Measurements from ENCODE around the gene BHLHE23.

Gene BHLHE23

DNA sequence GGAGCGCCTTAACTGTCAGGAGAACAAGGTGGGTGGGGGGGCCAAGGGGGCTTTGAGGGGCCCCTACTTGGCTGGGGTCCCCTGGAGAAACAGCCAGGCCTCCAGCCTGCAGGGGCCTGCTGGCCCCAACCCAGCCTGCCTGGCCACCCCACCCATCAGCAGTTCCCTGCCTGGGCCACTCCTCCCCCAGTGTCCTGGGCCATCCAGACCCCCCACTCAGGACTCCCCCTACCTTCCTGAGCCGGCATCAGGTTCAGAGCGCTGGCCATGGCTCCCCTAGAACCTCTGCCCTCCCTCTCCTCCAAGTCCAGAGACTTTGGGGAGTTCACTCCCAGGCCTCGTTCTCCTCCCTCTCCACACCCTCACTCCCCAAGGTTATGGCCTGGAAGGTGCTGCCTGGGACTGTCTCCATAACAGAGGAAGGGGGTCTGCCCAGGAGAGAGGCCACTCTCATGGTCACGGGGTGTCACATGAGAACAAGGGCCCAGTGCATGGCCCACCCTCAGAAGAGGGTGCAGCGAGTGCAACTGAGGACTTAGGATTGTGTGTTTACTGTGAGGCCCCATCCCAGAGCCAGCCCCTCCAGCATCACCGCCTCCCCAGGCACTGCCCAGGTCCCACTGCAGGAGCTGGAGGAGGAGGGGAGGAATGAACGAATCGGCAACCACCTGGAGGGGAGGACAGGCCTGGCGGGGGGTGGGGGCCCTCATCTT lies 48.2 kb downstream of the BHLHE23 start:
- no peak overlapping the region for H3K27ac ChIP-seq (ENCODE audit: low read length, poor library complexity, severe bottlenecking)
- peaks cover 0 to 8% of the 10 kb centered on the region in 2 experiments for H3K27me3 ChIP-seq (ENCODE audit: control insufficient read depth in 1 of 2, insufficient read depth in 1 of 2, low read length in 2 of 2)
- H2BK15ac ChIP-seq (ENCODE audit: low read depth, poor library complexity, severe bottlenecking), result no peak overlapping the region
- no peak overlapping the region for H4K8ac ChIP-seq (ENCODE audit: low read length)
- no peak overlapping the region for H3K9ac ChIP-seq (ENCODE audit: low read length)
- peaks cover 4 to 20% of the 10 kb centered on the region in 2 experiments for H3K36me3 ChIP-seq (ENCODE audit: control insufficient read depth in 1 of 2, insufficient read depth in 2 of 2, low read depth in 1 of 2, low read length in 2 of 2)
- H2AK5ac ChIP-seq (ENCODE audit: low read length, severe bottlenecking), result no peak overlapping the region
- 83% methylated on average over 8 of the region's 10 CpGs for WGBS
- H3K14ac ChIP-seq (ENCODE audit: low read length in 2 of 2), result no peak overlapping the region
- H2BK5ac ChIP-seq (ENCODE audit: low read depth, low read length, poor library complexity, severe bottlenecking), result no peak overlapping the region
- no peak overlapping the region for H2BK120ac ChIP-seq (ENCODE audit: low read depth, low read length)
- H2BK12ac ChIP-seq (ENCODE audit: low read length in 2 of 2), result no peak overlapping the region
- no peak overlapping the region for H3K23ac ChIP-seq (ENCODE audit: low read length in 2 of 2)
- no peak overlapping the region for H2AFZ ChIP-seq (ENCODE audit: low read depth, low read length)
- H3K9me3 ChIP-seq (ENCODE audit: control insufficient read depth, low read length), result no peaks in the 10 kb centered on the region
- H3K79me1 ChIP-seq (replicated peaks; ENCODE audit: low read length, poor library complexity, severe bottlenecking), result no peaks in the 10 kb centered on the region
- no peak overlapping the region for H3K4ac ChIP-seq (ENCODE audit: low read depth in 1 of 2, low read length in 2 of 2)
- no peak overlapping the region for H3K4me3 ChIP-seq (ENCODE audit: insufficient read depth in 1 of 2, low read depth in 1 of 2, low read length in 2 of 2)
- no peak overlapping the region for H3K4me2 ChIP-seq (ENCODE audit: low read length, poor library complexity, severe bottlenecking)
- DNase-seq, result no peak
- H3K4me1 ChIP-seq (ENCODE audit: control insufficient read depth, insufficient read depth, low read depth, low read length), result peaks cover 12% of the 10 kb centered on the region
- no peak overlapping the region for H4K91ac ChIP-seq (ENCODE audit: low read length)
- H3K18ac ChIP-seq (ENCODE audit: low read depth in 1 of 2, low read length in 2 of 2), result no peak overlapping the region

DNA sequence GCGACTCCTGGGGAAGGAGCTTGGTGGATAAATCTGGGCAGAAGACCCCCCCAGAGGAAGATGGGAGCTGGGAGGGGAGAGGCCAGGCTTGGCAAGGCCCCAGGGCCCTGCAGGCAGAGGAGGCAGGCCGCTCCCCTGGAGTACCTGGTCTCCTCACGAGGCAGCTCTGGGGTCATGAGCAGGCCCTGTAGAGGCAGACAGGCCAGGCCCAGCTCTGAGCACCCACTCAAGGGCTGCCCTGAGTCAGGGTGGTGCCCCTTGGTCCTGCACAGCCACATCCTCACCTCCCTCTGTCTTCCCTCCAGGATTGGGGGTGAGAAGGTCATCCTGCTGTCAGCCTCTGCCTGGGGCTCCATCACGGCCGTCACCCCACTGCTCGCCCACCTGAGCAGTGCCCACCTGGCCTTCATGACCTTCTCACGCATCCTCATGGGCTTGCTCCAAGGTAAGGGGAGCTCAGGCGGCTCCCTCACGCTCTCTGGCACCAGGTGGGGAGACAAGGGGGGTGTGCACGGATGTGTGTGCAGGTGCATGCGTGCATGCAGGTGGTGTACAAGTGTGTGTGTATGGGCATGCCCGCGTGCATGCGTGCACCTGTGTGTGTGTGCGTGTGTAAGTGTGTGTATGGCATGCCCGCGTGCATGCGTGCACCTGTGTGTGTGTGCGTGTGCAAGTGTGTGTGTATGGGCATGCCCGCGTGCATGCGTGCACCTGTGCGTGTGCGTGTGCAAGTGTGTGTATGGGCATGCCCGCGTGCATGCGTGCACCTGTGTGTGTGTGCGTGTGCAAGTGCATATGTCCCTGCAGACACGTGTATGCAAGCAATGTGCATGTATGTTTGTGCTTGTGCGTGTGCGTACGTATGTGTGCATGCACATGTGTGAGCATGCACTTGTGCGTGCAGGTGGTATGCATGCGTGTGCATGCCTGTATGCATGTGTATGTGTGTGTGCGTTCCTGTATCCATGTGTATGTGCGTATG lies 49.3 kb downstream of the BHLHE23 start:
- H3K4me3 ChIP-seq (ENCODE audit: insufficient read depth in 1 of 2, low read depth in 1 of 2, low read length in 2 of 2), result no peak overlapping the region
- peaks cover 2% of the 10 kb centered on the region for H3K79me1 ChIP-seq (replicated peaks; ENCODE audit: low read length, poor library complexity, severe bottlenecking)
- peak overlapping the region; percentile 40 for H4K91ac ChIP-seq (ENCODE audit: low read length)
- peaks cover 4 to 13% of the 10 kb centered on the region in 2 experiments for H3K36me3 ChIP-seq (ENCODE audit: control insufficient read depth in 1 of 2, insufficient read depth in 2 of 2, low read depth in 1 of 2, low read length in 2 of 2)
- no peak for DNase-seq
- H3K27me3 ChIP-seq (ENCODE audit: control insufficient read depth in 1 of 2, insufficient read depth in 1 of 2, low read length in 2 of 2), result peaks cover 0 to 3% of the 10 kb centered on the region in 2 experiments
- H2AK5ac ChIP-seq (ENCODE audit: low read length, severe bottlenecking), result no peak overlapping the region
- H3K18ac ChIP-seq (ENCODE audit: low read depth in 1 of 2, low read length in 2 of 2), result no peak overlapping the region
- WGBS, result 94% methylated on average over 36 of the region's 36 CpGs
- H2BK5ac ChIP-seq (ENCODE audit: low read depth, low read length, poor library complexity, severe bottlenecking), result no peak overlapping the region
- no peak overlapping the region for H3K9ac ChIP-seq (ENCODE audit: low read length)
- H2BK120ac ChIP-seq (ENCODE audit: low read depth, low read length), result no peak overlapping the region
- no peak overlapping the region for H3K23ac ChIP-seq (ENCODE audit: low read length in 2 of 2)
- no peak overlapping the region for H3K4ac ChIP-seq (ENCODE audit: low read depth in 1 of 2, low read length in 2 of 2)
- no peak overlapping the region for H2BK12ac ChIP-seq (ENCODE audit: low read length in 2 of 2)
- no peak overlapping the region for H3K4me2 ChIP-seq (ENCODE audit: low read length, poor library complexity, severe bottlenecking)
- H4K8ac ChIP-seq (ENCODE audit: low read length), result no peak overlapping the region
- H3K9me3 ChIP-seq (ENCODE audit: control insufficient read depth, low read length), result no peaks in the 10 kb centered on the region
- no peak overlapping the region for H3K27ac ChIP-seq (ENCODE audit: low read length, poor library complexity, severe bottlenecking)
- H3K4me1 ChIP-seq (ENCODE audit: control insufficient read depth, insufficient read depth, low read depth, low read length), result peaks cover 22% of the 10 kb centered on the region
- no peak overlapping the region for H2BK15ac ChIP-seq (ENCODE audit: low read depth, poor library complexity, severe bottlenecking)
- H2AFZ ChIP-seq (ENCODE audit: low read depth, low read length), result no peak overlapping the region
- no peak overlapping the region for H3K14ac ChIP-seq (ENCODE audit: low read length in 2 of 2)

DNA sequence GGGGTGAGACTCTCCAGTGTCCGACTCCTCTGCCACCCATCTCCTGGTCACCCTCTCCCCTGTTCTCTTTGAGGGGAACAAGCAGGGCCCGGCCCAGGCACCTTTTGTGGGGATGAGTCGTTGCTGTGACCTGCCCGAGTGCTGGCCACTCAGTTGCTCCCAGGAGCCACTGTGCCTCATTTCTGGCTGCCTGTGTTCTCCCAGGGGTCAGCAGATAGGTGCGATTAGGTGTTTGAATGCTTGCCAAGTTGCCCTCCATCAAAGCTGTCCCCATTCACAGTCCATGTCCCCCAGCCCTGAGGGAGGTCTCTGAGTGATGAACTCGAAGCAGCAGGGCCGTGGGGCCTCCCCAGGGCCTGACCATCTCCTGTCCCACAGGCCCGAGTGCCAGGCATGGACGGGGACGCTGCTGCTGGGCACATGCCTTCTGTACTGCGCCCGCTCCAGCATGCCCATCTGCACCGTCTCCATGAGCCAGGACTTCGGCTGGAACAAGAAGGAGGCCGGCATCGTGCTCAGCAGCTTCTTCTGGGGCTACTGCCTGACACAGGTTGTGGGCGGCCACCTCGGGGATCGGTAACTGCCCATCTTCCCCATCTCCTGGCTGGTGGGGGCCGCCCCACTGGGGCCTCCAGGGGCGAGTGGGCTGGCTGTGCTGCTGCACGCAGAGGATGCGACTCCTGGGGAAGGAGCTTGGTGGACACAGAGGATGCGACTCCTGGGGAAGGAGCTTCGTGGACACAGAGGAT lies 50.2 kb downstream of the BHLHE23 start:
- Histone ChIP-seq H2AFZ (ENCODE audit: low read depth, low read length) (no peak overlapping the region), H3K4me3 (ENCODE audit: insufficient read depth in 1 of 2, low read depth in 1 of 2, low read length in 2 of 2) (no peak overlapping the region), H2AK5ac (ENCODE audit: low read length, severe bottlenecking) (no peak overlapping the region), H3K4ac (ENCODE audit: low read depth in 1 of 2, low read length in 2 of 2) (no peak overlapping the region), H3K27ac (ENCODE audit: low read length, poor library complexity, severe bottlenecking) (no peak overlapping the region), H4K91ac (ENCODE audit: low read length) (no peak overlapping the region), H3K23ac (ENCODE audit: low read length in 2 of 2) (no peak overlapping the region), H3K18ac (ENCODE audit: low read depth in 1 of 2, low read length in 2 of 2) (peak overlapping the region in 1 of 2 experiments; percentile 15), H3K36me3 (ENCODE audit: control insufficient read depth in 1 of 2, insufficient read depth in 2 of 2, low read depth in 1 of 2, low read length in 2 of 2) (peaks cover 4 to 16% of the 10 kb centered on the region in 2 experiments), H3K9me3 (ENCODE audit: control insufficient read depth, low read length) (no peaks in the 10 kb centered on the region), H2BK12ac (ENCODE audit: low read length in 2 of 2) (no peak overlapping the region), H3K79me1 (replicated peaks; ENCODE audit: low read length, poor library complexity, severe bottlenecking) (peaks cover 4% of the 10 kb centered on the region), H3K9ac (ENCODE audit: low read length) (no peak overlapping the region), H4K8ac (ENCODE audit: low read length) (no peak overlapping the region), H2BK5ac (ENCODE audit: low read depth, low read length, poor library complexity, severe bottlenecking) (no peak overlapping the region), H3K4me1 (ENCODE audit: control insufficient read depth, insufficient read depth, low read depth, low read length) (peaks cover 25% of the 10 kb centered on the region), H3K14ac (ENCODE audit: low read length in 2 of 2) (peak overlapping the region in 1 of 2 experiments; percentile 41), H2BK120ac (ENCODE audit: low read depth, low read length) (no peak overlapping the region), H2BK15ac (ENCODE audit: low read depth, poor library complexity, severe bottlenecking) (no peak overlapping the region), H3K27me3 (ENCODE audit: control insufficient read depth in 1 of 2, insufficient read depth in 1 of 2, low read length in 2 of 2) (peaks cover 0 to 3% of the 10 kb centered on the region in 2 experiments), H3K4me2 (ENCODE audit: low read length, poor library complexity, severe bottlenecking) (no peak overlapping the region)
- WGBS, result 89% methylated on average over 25 of the region's 25 CpGs
- no peak for DNase-seq
